Left lung (tissue), 10 donors: ENCODE measurements around the gene ARTN. TPM values are rescaled to one million over a fixed set of nuclear protein-coding genes. Genes with fewer than 3 reads are reported as not detected.

Source experiments
- ATAC-seq: fragments of 200-7000 bp; cut with Tn5 transposase; one replicate; pipeline ENCODE4 v1.9.1; 2020; ENCODE audit warnings: moderate library complexity
- DNase-seq, 4 donors: peaks; one replicate each; pipeline ENCODE4 v3.0.0-alpha.2; 2013 to 2020
- H3K27ac ChIP-seq, 2 donors: fragments of 200-600 bp; sonication (generic) in 1 of 2; one replicate each; pipeline versions ENCODE4 v1.5.0 to v1.8.0; 2020 to 2021
- H3K27me3 ChIP-seq, 2 donors: fragments of 200-600 bp; sonication (generic) in 1 of 2; one replicate each; pipeline versions ENCODE4 v1.5.0 to v1.8.0; 2020 to 2021
- H3K36me3 ChIP-seq, 2 donors: fragments of 200-600 bp; sonication (generic) in 1 of 2; one replicate each; pipeline versions ENCODE4 v1.5.0 to v1.8.0; 2020 to 2021
- H3K4me1 ChIP-seq, 2 donors: fragments of 200-600 bp; one replicate each; pipeline ENCODE4 v1.8.0; 2021
- H3K4me3 ChIP-seq, 2 donors: fragments of 200-600 bp; sonication (generic) in 1 of 2; one replicate each; pipeline versions ENCODE4 v1.5.0 to v1.8.0; 2020 to 2021; ENCODE audit warnings: mild to moderate bottlenecking in 1 of 2
- H3K9me3 ChIP-seq, 2 donors: fragments of 200-600 bp; sonication (generic) in 1 of 2; one replicate each; pipeline versions ENCODE4 v1.5.0 to v1.8.0; 2020 to 2021
- intact Hi-C, 2 donors: fragments of 100-400 bp; cut with DNase I; formaldehyde crosslinking; loops; one replicate each; pipeline versions ENCODE4 v1.11.2 to v1.14.2; 2022
- polyA plus RNA-seq, 6 donors: library from polyadenylated mRNA; unstranded; fragments of 120-200 nt; gene quantifications; one replicate each; pipeline ENCODE4 v1.2.1, GENCODE V29; 2013; ENCODE audit not compliant: insufficient read length in 6 of 6
- total RNA-seq, 2 donors: library from RNA; stranded (reverse); fragmentation: NEBNext Ultra II Directional; extraction: Animal tissue kit (Norgen Biotek cat#: 25700); gene quantifications; one replicate each; pipeline ENCODE4 v1.2.1, GENCODE V29; 2021
- TF ChIP-seq, protein P1 (sequence below), 2 donors: fragments of 200-600 bp; sonication (generic) in 1 of 2; IDR thresholded peaks; one replicate each; pipeline versions ENCODE4 v1.5.0 to v1.8.0; 2021; ENCODE audit warnings: antibody characterized with exemption in 2 of 2
- donor health status: DM: no; HTN: yes; CAD: no.
- donor health status: DM: no; HTN: no; CAD: no.

Gene ARTN
- total and polyA plus RNA-seq, 8 donors: 1.8 to 4.2 (median 2.5) TPM

DNA sequence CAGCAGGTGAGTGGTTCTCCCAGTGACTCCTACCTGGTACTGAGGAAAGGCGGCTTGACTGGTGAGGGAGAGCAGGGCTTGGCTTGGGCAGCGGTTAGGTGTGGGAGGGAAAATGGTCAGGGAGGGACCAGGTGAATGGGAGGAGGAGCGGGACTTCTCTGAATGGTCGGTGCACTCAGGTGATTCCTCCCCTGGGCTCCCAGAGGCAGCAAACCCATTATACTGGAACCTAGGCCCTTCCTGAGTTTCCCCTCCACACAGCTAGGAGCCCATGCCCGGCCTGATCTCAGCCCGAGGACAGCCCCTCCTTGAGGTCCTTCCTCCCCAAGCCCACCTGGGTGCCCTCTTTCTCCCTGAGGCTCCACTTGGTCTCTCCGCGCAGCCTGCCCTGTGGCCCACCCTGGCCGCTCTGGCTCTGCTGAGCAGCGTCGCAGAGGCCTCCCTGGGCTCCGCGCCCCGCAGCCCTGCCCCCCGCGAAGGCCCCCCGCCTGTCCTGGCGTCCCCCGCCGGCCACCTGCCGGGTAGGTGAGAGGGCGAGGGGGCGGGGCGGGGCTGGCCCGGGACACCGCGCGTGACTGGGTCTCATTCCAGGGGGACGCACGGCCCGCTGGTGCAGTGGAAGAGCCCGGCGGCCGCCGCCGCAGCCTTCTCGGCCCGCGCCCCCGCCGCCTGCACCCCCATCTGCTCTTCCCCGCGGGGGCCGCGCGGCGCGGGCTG, 2.3 kb downstream of the ARTN start:
- intact Hi-C loops: loop anchor here (2.0 to 10.0 kb wide), 2 partner anchors 169 to 171 kb away; no protein-coding TSS in a partner anchor
- Histone ChIP-seq H3K9me3 (no peaks in the 10 kb centered on the region), H3K27me3 (peaks cover 0 to 45% of the 10 kb centered on the region in 2 donors), H3K27ac (no peak overlapping the region), H3K4me1 (peaks cover 8 to 39% of the 10 kb centered on the region in 2 donors), H3K4me3 (peak overlapping the region in 1 of 2 donors; percentile 36), H3K36me3 (no peaks in the 10 kb centered on the region)
- TF ChIP-seq, protein P1, sequence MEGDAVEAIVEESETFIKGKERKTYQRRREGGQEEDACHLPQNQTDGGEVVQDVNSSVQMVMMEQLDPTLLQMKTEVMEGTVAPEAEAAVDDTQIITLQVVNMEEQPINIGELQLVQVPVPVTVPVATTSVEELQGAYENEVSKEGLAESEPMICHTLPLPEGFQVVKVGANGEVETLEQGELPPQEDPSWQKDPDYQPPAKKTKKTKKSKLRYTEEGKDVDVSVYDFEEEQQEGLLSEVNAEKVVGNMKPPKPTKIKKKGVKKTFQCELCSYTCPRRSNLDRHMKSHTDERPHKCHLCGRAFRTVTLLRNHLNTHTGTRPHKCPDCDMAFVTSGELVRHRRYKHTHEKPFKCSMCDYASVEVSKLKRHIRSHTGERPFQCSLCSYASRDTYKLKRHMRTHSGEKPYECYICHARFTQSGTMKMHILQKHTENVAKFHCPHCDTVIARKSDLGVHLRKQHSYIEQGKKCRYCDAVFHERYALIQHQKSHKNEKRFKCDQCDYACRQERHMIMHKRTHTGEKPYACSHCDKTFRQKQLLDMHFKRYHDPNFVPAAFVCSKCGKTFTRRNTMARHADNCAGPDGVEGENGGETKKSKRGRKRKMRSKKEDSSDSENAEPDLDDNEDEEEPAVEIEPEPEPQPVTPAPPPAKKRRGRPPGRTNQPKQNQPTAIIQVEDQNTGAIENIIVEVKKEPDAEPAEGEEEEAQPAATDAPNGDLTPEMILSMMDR (IDR thresholded peaks at IDR 0.05): no peak
- no peak for DNase-seq
- ATAC-seq: no peak

DNA sequence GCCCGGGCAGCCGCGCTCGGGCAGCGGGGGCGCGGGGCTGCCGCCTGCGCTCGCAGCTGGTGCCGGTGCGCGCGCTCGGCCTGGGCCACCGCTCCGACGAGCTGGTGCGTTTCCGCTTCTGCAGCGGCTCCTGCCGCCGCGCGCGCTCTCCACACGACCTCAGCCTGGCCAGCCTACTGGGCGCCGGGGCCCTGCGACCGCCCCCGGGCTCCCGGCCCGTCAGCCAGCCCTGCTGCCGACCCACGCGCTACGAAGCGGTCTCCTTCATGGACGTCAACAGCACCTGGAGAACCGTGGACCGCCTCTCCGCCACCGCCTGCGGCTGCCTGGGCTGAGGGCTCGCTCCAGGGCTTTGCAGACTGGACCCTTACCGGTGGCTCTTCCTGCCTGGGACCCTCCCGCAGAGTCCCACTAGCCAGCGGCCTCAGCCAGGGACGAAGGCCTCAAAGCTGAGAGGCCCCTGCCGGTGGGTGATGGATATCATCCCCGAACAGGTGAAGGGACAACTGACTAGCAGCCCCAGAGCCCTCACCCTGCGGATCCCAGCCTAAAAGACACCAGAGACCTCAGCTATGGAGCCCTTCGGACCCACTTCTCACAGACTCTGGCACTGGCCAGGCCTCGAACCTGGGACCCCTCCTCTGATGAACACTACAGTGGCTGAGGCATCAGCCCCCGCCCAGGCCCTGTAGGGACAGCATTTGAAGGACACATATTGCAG, 3.0 kb downstream of the ARTN start:
- intact Hi-C loops: loop anchor here in 1 of 2 donors (10.0 kb wide), 1 partner anchor 172 kb away; no protein-coding TSS in a partner anchor
- ATAC-seq (peak; percentile 9), DNase-seq (peak in 3 of 4 donors; percentile 18 to 83 (median 36))
- Histone ChIP-seq H3K4me1 (peaks cover 8 to 39% of the 10 kb centered on the region in 2 donors), H3K9me3 (no peaks in the 10 kb centered on the region), H3K27ac (no peak overlapping the region), H3K36me3 (no peaks in the 10 kb centered on the region), H3K4me3 (peak overlapping the region; percentile 15 to 36), H3K27me3 (peaks cover 0 to 45% of the 10 kb centered on the region in 2 donors)
- TF ChIP-seq, protein P1 (IDR thresholded peaks at IDR 0.05): no peak

DNA sequence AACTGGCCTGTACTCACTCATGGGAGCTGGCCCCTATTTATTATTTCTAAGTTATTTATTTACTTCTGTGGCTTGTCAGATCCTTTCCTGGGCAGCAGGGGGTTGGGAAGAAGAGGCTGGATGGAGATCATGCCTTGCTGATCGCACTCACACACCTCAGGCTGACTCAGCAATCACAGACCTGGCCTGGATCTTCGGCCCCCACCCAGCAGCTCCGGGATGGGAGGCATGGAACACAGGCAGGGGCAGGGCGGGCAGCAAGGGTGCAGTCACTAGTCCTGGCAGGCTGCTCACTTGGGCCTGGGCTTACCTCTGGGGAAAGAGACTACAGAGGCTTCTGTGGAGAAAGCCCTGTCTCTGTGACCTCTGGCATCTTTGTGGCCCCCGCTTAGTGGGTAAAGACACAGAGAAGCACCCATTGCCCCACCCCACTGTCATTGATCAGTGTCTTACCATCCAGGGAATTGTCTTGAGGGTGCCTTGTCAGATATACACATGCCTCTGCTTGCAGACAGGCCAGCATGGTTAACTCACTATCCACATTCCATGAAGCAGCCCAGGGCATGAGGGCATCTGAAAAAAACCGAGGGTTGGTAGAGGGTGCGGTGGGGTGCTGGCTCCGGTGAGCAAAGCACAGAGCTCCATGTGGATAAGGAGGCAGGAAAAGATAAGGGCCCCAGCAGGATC, 3.7 kb downstream of the ARTN start:
- H3K27me3 ChIP-seq: peaks cover 0 to 45% of the 10 kb centered on the region in 2 donors
- H3K4me3 ChIP-seq: no peak overlapping the region
- DNase-seq: no peak
- intact Hi-C loops: loop anchor here in 1 of 2 donors (10.0 kb wide), 1 partner anchor 173 kb away; no protein-coding TSS in a partner anchor
- H3K36me3 ChIP-seq: no peaks in the 10 kb centered on the region
- TF ChIP-seq, protein P1 (IDR thresholded peaks at IDR 0.05): no peak
- no peaks in the 10 kb centered on the region for H3K9me3 ChIP-seq
- H3K4me1 ChIP-seq: peaks cover 8 to 39% of the 10 kb centered on the region in 2 donors
- no peak overlapping the region for H3K27ac ChIP-seq
- ATAC-seq: no peak

DNA sequence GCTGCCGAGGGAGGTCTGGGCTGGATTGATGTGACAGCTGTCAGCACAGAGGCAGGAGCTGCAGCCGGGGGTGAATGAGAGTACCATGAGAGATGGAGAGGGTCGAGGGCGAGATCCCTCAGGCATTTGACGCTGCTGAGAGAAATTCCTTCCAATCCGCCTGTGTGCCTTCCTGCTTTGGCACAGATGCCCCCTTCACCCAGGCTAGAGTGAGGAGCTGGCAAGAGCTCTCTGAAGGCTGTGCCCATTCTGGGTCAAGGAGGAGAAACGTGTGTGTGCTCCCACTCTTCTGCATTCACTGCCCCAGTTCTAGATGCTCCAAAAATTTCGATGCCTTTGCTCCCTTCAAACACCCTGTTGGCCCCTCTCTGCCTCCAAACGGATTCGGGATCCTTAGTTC, 4.8 kb downstream of the ARTN start:
- intact Hi-C loops: loop anchor here in 1 of 2 donors (10.0 kb wide), 1 partner anchor 174 kb away; no protein-coding TSS in a partner anchor
- TF ChIP-seq, protein P1 (IDR thresholded peaks at IDR 0.05): no peak

More for the DNA sequence above, 4.8 kb downstream of the ARTN start:
- no peak overlapping the region for H3K4me3 ChIP-seq
- H3K27ac ChIP-seq: no peak overlapping the region
- DNase-seq (no peak), ATAC-seq (no peak)
- H3K9me3 ChIP-seq: no peaks in the 10 kb centered on the region
- H3K4me1 ChIP-seq: peaks cover 8 to 33% of the 10 kb centered on the region in 2 donors
- H3K36me3 ChIP-seq: no peaks in the 10 kb centered on the region
- peaks cover 0 to 35% of the 10 kb centered on the region in 2 donors for H3K27me3 ChIP-seq
